A549 (cell line): ENCODE results near the gene AMOTL1. TPM values are rescaled to one million over a fixed set of nuclear protein-coding genes. Genes with fewer than 3 reads are reported as not detected.

Experiments
- ATAC-seq, 2 experiments: fragments of 200-7000 bp in 1 of 2; fragments of >200 bp in 1 of 2; cut with Nextera tagmentation in 1 of 2; cut with Tn5 transposase in 1 of 2; 3 replicates each; pipeline versions ENCODE4 v1.8.0 to v1.9.1; 2018 to 2020; ENCODE audit warnings: mild to moderate bottlenecking in 1 of 2, moderate library complexity in 1 of 2
- CTCF ChIA-PET: fragments of 300-600 bp; sonication (Branson Sonifier 250); formaldehyde crosslinking; extraction: SDS; loops from one replicate; lab custom pipeline; 2021; ENCODE audit warnings: antibody characterized with exemption, inconsistent platforms; lab: Yijun Ruan, JAX
- POLR2A ChIA-PET: fragments of 350-600 bp; formaldehyde crosslinking; extraction: SDS; loops from one replicate; lab custom pipeline; 2021; ENCODE audit warnings: antibody characterized with exemption, inconsistent platforms; lab: Yijun Ruan, JAX
- DNase-seq, 2 experiments: peaks; one replicate each; pipeline versions ENCODE4 v3.0.0 to v3.0.0-alpha.2; 2011 to 2016; ENCODE audit warnings: low read depth in 1 of 2, low spot score in 1 of 2
- FAIRE-seq: peaks from 2 replicates; lab custom pipeline; 2011; peaks lifted over from hg19 to GRCh38; lab: Jason Lieb, UNC
- H3K27ac ChIP-seq, 2 experiments: fragments of >200 bp; sonication (Bioruptor Twin); formaldehyde crosslinking; 3 replicates each; pipeline ENCODE4 v1.5.1; 2016 to 2017
- H3K4me1 ChIP-seq: fragments of >200 bp; sonication (Bioruptor Twin); formaldehyde crosslinking; 3 replicates; pipeline ENCODE4 v1.6.1; 2016
- H3K4me2 ChIP-seq: fragments of >200 bp; sonication (Bioruptor Twin); formaldehyde crosslinking; 3 replicates; pipeline ENCODE4 v1.6.1; 2016
- H3K4me3 ChIP-seq: fragments of >200 bp; sonication (Bioruptor Twin); formaldehyde crosslinking; 3 replicates; pipeline ENCODE4 v1.5.1; 2016
- H3K9me3 ChIP-seq: fragments of >200 bp; sonication (Bioruptor Twin); formaldehyde crosslinking; 3 replicates; pipeline ENCODE4 v1.6.1; 2016
- ATOH8 ChIP-seq: fragments of 250-450 bp; sonication (Bioruptor Pico); IDR thresholded peaks from 2 replicates; pipeline ENCODE4 v1.5.0; 2020; ENCODE audit warnings: low read depth, mild to moderate bottlenecking, moderate library complexity
- BCL3 ChIP-seq: fragments of >200 bp; sonication (Bioruptor Twin); formaldehyde crosslinking; IDR thresholded peaks from 3 replicates; pipeline ENCODE4 v1.6.1; 2016
- BHLHE40 ChIP-seq: IDR thresholded peaks from 2 replicates; pipeline ENCODE4 v1.6.1; 2012; ENCODE audit warnings: low read depth, low read length, inconsistent platforms
- CTCF ChIP-seq: fragments of >200 bp; sonication (Bioruptor Twin); formaldehyde crosslinking; IDR thresholded peaks from 3 replicates; pipeline ENCODE4 v1.5.1; 2016
- ELK1 ChIP-seq: fragments of 150-350 bp; IDR thresholded peaks from 2 replicates; pipeline ENCODE4 v1.6.1; 2014; ENCODE audit warnings: low read depth, mild to moderate bottlenecking, low read length
- EP300 ChIP-seq, 2 experiments: fragments of >200 bp; sonication (Bioruptor Twin); formaldehyde crosslinking; IDR thresholded peaks; 2 replicates in 1 of 2; 3 replicates in 1 of 2; pipeline ENCODE4 v1.6.1; 2016 to 2017
- HDAC2 ChIP-seq: fragments of 200-600 bp; sonication (generic); IDR thresholded peaks from 2 replicates; pipeline ENCODE4 v1.6.1; 2016
- HES2 ChIP-seq: fragments of >200 bp; sonication (Bioruptor Twin); formaldehyde crosslinking; IDR thresholded peaks from 2 replicates; pipeline ENCODE4 v1.6.1; 2016
- HEYL ChIP-seq: fragments of 250-450 bp; sonication (Bioruptor Pico); IDR thresholded peaks from 2 replicates; pipeline ENCODE4 v1.8.0; 2021; ENCODE audit warnings: mild to moderate bottlenecking, moderate library complexity
- HOXB13 ChIP-seq: fragments of 250-450 bp; sonication (Bioruptor Pico); IDR thresholded peaks from 2 replicates; pipeline ENCODE4 v1.5.0; 2020; ENCODE audit warnings: low read depth, mild to moderate bottlenecking, moderate library complexity
- JUNB ChIP-seq: fragments of >200 bp; sonication (Bioruptor Twin); formaldehyde crosslinking; IDR thresholded peaks from 2 replicates; pipeline ENCODE4 v1.6.1; 2016
- MAFK ChIP-seq: fragments of 450-650 bp; IDR thresholded peaks from 2 replicates; pipeline ENCODE4 v1.6.1; 2014; ENCODE audit not compliant: partially characterized antibody
- MAX ChIP-seq: IDR thresholded peaks from 2 replicates; pipeline ENCODE4 v1.6.1; 2012
- NFE2L2 ChIP-seq: fragments of 150-350 bp; conservative IDR thresholded peaks from 2 replicates; pipeline ENCODE4 v1.6.1; 2014; ENCODE audit warnings: low read length
- POLR2A ChIP-seq: IDR thresholded peaks from 2 replicates; pipeline ENCODE4 v1.6.1; 2012; ENCODE audit warnings: mild to moderate bottlenecking, low read length
- RARB ChIP-seq: fragments of 250-450 bp; sonication (Bioruptor Pico); IDR thresholded peaks from 2 replicates; pipeline ENCODE4 v1.8.0; 2021; ENCODE audit warnings: mild to moderate bottlenecking, moderate library complexity
- REST ChIP-seq: fragments of 200-600 bp; sonication (generic); IDR thresholded peaks from 2 replicates; pipeline ENCODE4 v1.6.1; 2016; ENCODE audit warnings: antibody characterized with exemption, mild to moderate bottlenecking, moderate library complexity
- ZC3H11A ChIP-seq: fragments of 450-650 bp; IDR thresholded peaks from 2 replicates; pipeline ENCODE4 v1.6.1; 2014; ENCODE audit warnings: antibody characterized with exemption, mild to moderate bottlenecking
- ZFP36 ChIP-seq: fragments of 450-650 bp; IDR thresholded peaks from 2 replicates; pipeline ENCODE4 v1.6.1; 2014; ENCODE audit warnings: borderline replicate concordance; ENCODE audit not compliant: partially characterized antibody
- WGBS: methylation state at CpG from one replicate; pipeline ENCODE4 v1.1.6; 2017; ENCODE audit errors: missing lambda C conversion rate; 5-methylcytosine and 5-hydroxymethylcytosine counted together
- polyA plus RNA-seq, 4 experiments: library from polyadenylated mRNA; depleted of rRNA in 3 of 4; stranded (reverse); fragments of >200 nt; fragmentation: RNase III in 1 of 4; extraction: RNeasy Plus Mini Kit Qiagen cat#74134 plus additional on column Dnase treatment in 1 of 4; gene quantifications; 2 replicates in 3 of 4; 3 replicates in 1 of 4; pipeline ENCODE4 v1.2.3, GENCODE V29; 2011 to 2017

The AMOTL1 gene
- polyA plus RNA-seq, 2 of the 4 experiments (the other 2 are of a cell fraction), result 3.9 to 12.2 TPM

- Histone ChIP-seq H3K9me3 (no peaks in the 10 kb centered on the region), H3K4me3 (no peak overlapping the region), H3K4me2 (no peak overlapping the region), H3K4me1 (no peaks in the 10 kb centered on the region), H3K27ac (no peak overlapping the region)
- WGBS, result 93% methylated on average over 5 of the region's 5 CpGs
- ATAC-seq (no peak), FAIRE-seq (no peak), DNase-seq (no peak)
- ChIA-PET CTCF (interaction anchor here (1.0 kb wide), 1 partner anchor 14 kb away, joined by 3 read pairs; no protein-coding TSS in a partner anchor), POLR2A (no interaction called here)
- no peak for TF ChIP-seq CTCF
- TF ChIP-seq MAX, result no peak
- no peak for TF ChIP-seq REST
- no peak for TF ChIP-seq HES2
- TF ChIP-seq BHLHE40, result no peak
- TF ChIP-seq HDAC2, result no peak
- no peak for TF ChIP-seq JUNB
- no peak for TF ChIP-seq HOXB13
Measured at GRCh38 chr11:94853836-94854235, 85.7 kb downstream of the AMOTL1 start.

- ChIA-PET CTCF (interaction anchor here (1.0 kb wide), 1 partner anchor 15 kb away, joined by 3 read pairs; no protein-coding TSS in a partner anchor), POLR2A (no interaction called here)
- no peak for DNase-seq
- no peak for ATAC-seq
- Histone ChIP-seq H3K27ac (no peak overlapping the region), H3K4me1 (no peaks in the 10 kb centered on the region), H3K4me2 (no peak overlapping the region), H3K4me3 (no peak overlapping the region), H3K9me3 (no peaks in the 10 kb centered on the region)
- FAIRE-seq, result no peak
- TF ChIP-seq ZFP36, result no peak
- no peak for TF ChIP-seq ELK1
- TF ChIP-seq MAFK, result no peak
- no peak for TF ChIP-seq HES2
- 93% methylated on average over 6 of the region's 8 CpGs for WGBS
Measured at GRCh38 chr11:94854770-94855633, 86.8 kb downstream of the AMOTL1 start.

GRCh38 chr11:94855666-94856065 is 87.5 kb downstream of the AMOTL1 start:
- ChIA-PET POLR2A (no interaction called here), CTCF (interaction anchor here (0.8 kb wide), 1 partner anchor 232 kb away, joined by 4 read pairs; no protein-coding TSS in a partner anchor)
- TF ChIP-seq EP300 (IDR thresholded peaks at IDR 0.05) (no peak), RARB (no peak), NFE2L2 (no peak), ZC3H11A (no peak), HEYL (CRISPR knock-in tag) (no peak), POLR2A (no peak), ATOH8 (CRISPR knock-in tag) (no peak), BCL3 (no peak)
- Histone ChIP-seq H3K4me1 (no peaks in the 10 kb centered on the region), H3K27ac (no peak overlapping the region), H3K4me3 (no peak overlapping the region), H3K4me2 (no peak overlapping the region), H3K9me3 (no peaks in the 10 kb centered on the region)
- DNase-seq (no peak), FAIRE-seq (no peak), ATAC-seq (no peak)
- WGBS, result 89% methylated on average over 5 of the region's 5 CpGs
